ENCODE measurements around the gene ADRA2C. TPM values are rescaled to one million over a fixed set of nuclear protein-coding genes. Genes with fewer than 3 reads are reported as not detected.

The ADRA2C gene
- total and polyA plus RNA-seq, 10 donors, result 9.4 to 42.1 (median 29.1) TPM

- no peak overlapping the region for H3K4me3 ChIP-seq
- no peak overlapping the region for H3K27ac ChIP-seq
- H3K36me3 ChIP-seq, result no peaks in the 10 kb centered on the region
- no peaks in the 10 kb centered on the region for H3K4me1 ChIP-seq
- H3K27me3 ChIP-seq (replicated peaks in 1 of 7), result peaks cover 0 to 63% (median 9%) of the 10 kb centered on the region in 7 donors
- intact Hi-C loops (cut with DNase I; ENCODE audit: low total_unique reads), result no loop called here
- TF ChIP-seq POLR2A (IDR thresholded peaks at IDR 0.05) (no peak), CTCF (IDR thresholded peaks at IDR 0.05 in 8 of 11, conservative IDR thresholded peaks at IDR 0.05 in 3 of 11) (no peak)
- DNase-seq, result no peak
- no peaks in the 10 kb centered on the region for H3K9me3 ChIP-seq
- 75 to 87% (median 82%) methylated on average over 22 to 23 of the region's 23 CpGs for WGBS, 5 donors
Observed at GRCh38 chr4:3787489-3788365, 21.5 kb downstream of the ADRA2C start.

GRCh38 chr4:3788366-3788660, 22.1 kb downstream of the ADRA2C start:
- no peak overlapping the region for H3K27ac ChIP-seq
- TF ChIP-seq CTCF (IDR thresholded peaks at IDR 0.05 in 8 of 11, conservative IDR thresholded peaks at IDR 0.05 in 3 of 11), result no peak
- no peak for TF ChIP-seq POLR2AphosphoS5 (IDR thresholded peaks at IDR 0.05)
- no peak for TF ChIP-seq POLR2A (IDR thresholded peaks at IDR 0.05)
- H3K36me3 ChIP-seq, result no peaks in the 10 kb centered on the region
- WGBS, 5 donors, result 84 to 94% (median 87%) methylated on average over 13 of the region's 13 CpGs
- no peak overlapping the region for H3K4me3 ChIP-seq
- H3K27me3 ChIP-seq (replicated peaks in 1 of 7), result peaks cover 0 to 57% (median 9%) of the 10 kb centered on the region in 7 donors
- no peaks in the 10 kb centered on the region for H3K9me3 ChIP-seq
- intact Hi-C loops (cut with DNase I; ENCODE audit: low total_unique reads), result no loop called here
- no peaks in the 10 kb centered on the region for H3K4me1 ChIP-seq
- DNase-seq, result no peak

- 69 to 87% (median 79%) methylated on average over 9 of the region's 9 CpGs for WGBS, 5 donors
- TF ChIP-seq CTCF (IDR thresholded peaks at IDR 0.05 in 8 of 11, conservative IDR thresholded peaks at IDR 0.05 in 3 of 11) (no peak), POLR2A (IDR thresholded peaks at IDR 0.05) (no peak), POLR2AphosphoS5 (IDR thresholded peaks at IDR 0.05) (no peak)
- H3K9me3 ChIP-seq, result peaks cover 0 to 11% (median 2%) of the 10 kb centered on the region in 8 donors
Observed at GRCh38 chr4:3789587-3789986, 23.4 kb downstream of the ADRA2C start.

GRCh38 chr4:3790006-3790561, 23.9 kb downstream of the ADRA2C start:
- 77 to 91% (median 82%) methylated on average over 9 to 13 of the region's 13 CpGs for WGBS, 5 donors
- no peak overlapping the region for H3K4me3 ChIP-seq
- H3K9me3 ChIP-seq, result peaks cover 0 to 16% (median 7%) of the 10 kb centered on the region in 8 donors
- H3K4me1 ChIP-seq, result no peaks in the 10 kb centered on the region
- TF ChIP-seq CTCF (IDR thresholded peaks at IDR 0.05 in 8 of 11, conservative IDR thresholded peaks at IDR 0.05 in 3 of 11) (no peak), POLR2AphosphoS5 (IDR thresholded peaks at IDR 0.05) (no peak), POLR2A (IDR thresholded peaks at IDR 0.05) (no peak)
- intact Hi-C loops (cut with DNase I; ENCODE audit: low total_unique reads), result no loop called here
- H3K27ac ChIP-seq, result no peak overlapping the region
- H3K27me3 ChIP-seq (replicated peaks in 1 of 7), result peaks cover 0 to 43% (median 9%) of the 10 kb centered on the region in 7 donors
- H3K36me3 ChIP-seq, result no peaks in the 10 kb centered on the region
- DNase-seq, result no peak

More at GRCh38 chr4:3789587-3789986, 23.4 kb downstream of the ADRA2C start:
- Histone ChIP-seq H3K36me3 (no peaks in the 10 kb centered on the region), H3K27me3 (replicated peaks in 1 of 7) (peaks cover 0 to 48% (median 9%) of the 10 kb centered on the region in 7 donors), H3K4me3 (no peak overlapping the region), H3K4me1 (no peaks in the 10 kb centered on the region), H3K27ac (no peak overlapping the region)
- intact Hi-C loops (cut with DNase I; ENCODE audit: low total_unique reads), result no loop called here
- no peak for DNase-seq

Data from spleen (tissue), 11 donors.